Stimulated activated CD8-positive, alpha-beta memory T cell treated with anti-CD3 and anti-CD28 coated beads, Interleukin-4, amount 100 ng/mL, for 1 hour (primary cell): ENCODE measurements around the gene ARHGAP9.
A peak's percentile ranks its signal among the peaks of the same experiment; 100 is the strongest.

Experiments used
- DNase-seq, 2 donors: peaks; one replicate each; pipeline ENCODE4 v3.0.0-alpha.2; 2020; ENCODE audit warnings: low read depth in 2 of 2, low spot score in 1 of 2

ARHGAP9 gene

GRCh38 chr12:57479376-57480115 lies at the start of gene ARHGAP9:
Gene ARHGAP9 (minus strand): TSS chr12:57479866. CDS start chr12:57479406, 460 bp downstream.
- peak in 1 of 2 donors; percentile 43 for DNase-seq

DNA sequence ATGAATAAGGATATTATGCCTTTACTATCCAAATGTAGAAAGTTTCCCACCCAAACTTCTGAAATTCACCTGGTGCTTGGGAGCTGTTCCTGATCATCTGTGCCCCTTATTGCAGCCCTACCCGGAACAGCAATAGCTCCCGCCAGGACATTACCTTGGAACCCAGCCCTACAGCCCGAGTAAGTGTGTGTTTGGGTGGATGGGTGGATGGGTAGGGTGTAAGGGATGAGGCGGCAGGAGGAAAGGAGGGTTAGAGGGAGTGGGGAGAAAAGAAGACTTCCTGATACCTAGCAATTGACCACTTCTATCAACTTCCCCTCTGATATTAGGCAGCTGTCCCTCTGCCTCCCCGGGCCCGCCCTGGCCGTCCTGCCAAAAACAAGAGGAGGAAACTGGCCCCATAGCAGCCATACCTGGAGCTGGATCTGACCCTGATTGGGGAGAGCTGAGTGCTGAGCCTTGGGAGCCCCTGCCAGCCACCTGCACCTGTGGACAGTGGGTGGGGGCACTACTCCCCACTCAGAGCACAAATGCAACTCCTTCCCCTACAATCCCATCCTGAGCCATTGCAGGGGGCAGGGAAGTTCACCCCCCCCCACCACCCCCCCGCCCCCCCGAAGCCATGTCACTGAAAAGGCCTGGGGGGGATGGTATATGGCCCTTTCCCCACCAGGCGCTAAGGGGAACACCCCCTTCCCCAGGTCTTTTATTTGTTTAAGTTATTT lies 49.3 kb upstream of the ARHGAP9 start:
- no peak for DNase-seq

- no peak for DNase-seq
These were observed 48.5 kb upstream of the ARHGAP9 start for GRCh38 chr12:57528176-57528575.

- DNase-seq: no peak
These were observed 47.5 kb upstream of the ARHGAP9 start for GRCh38 chr12:57527184-57527583.

DNA sequence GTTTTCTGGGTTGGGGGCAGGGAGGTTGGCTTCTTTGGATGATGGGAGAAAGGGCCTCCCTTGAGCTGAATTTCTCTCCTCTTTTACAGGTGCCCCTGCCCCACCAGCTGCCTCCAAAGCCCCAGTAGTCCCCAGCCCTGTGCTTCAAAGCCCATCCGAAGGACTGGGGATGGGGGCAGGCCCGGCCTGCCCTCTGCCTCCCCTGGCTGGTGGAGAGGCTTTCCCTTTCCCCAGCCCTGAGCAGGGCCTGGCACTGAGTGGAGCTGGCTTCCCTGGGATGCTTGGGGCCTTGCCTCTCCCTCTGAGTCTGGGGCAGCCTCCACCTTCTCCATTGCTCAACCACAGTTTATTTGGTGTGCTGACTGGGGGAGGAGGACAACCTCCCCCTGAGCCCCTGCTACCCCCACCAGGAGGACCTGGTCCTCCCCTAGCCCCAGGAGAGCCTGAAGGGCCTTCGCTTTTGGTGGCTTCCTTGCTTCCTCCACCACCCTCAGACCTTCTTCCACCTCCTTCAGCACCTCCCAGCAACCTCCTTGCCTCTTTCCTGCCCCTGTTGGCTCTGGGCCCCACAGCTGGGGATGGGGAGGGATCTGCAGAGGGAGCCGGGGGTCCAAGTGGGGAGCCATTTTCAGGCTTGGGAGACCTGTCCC lies 46.9 kb upstream of the ARHGAP9 start:
- no peak for DNase-seq

DNA sequence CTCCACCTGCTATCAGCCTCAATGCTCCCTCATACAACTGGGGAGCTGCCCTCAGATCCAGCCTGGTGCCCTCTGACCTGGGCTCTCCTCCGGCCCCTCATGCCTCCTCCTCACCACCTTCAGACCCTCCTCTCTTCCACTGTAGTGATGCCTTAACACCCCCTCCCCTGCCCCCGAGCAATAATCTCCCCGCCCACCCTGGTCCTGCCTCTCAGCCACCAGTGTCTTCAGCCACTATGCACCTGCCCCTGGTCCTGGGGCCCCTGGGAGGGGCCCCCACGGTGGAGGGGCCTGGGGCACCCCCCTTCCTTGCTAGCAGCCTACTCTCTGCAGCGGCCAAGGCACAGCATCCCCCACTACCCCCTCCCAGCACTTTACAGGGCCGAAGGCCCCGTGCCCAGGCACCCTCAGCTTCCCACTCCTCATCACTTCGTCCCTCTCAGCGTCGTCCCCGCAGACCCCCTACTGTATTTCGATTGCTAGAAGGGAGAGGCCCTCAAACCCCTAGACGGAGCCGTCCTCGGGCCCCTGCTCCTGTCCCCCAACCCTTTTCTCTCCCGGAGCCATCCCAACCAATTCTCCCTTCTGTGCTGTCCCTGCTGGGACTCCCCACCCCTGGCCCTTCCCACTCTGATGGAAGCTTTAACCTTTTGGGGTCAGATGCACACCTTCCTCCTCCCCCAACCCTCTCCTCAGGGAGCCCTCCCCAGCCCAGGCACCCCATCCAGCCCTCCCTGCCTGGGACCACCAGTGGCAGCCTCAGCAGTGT lies 46.1 kb upstream of the ARHGAP9 start:
- DNase-seq: no peak

- DNase-seq: no peak
These were observed 45.3 kb upstream of the ARHGAP9 start for GRCh38 chr12:57524814-57525614.

GRCh38 chr12:57523706-57524614 lies 44.3 kb upstream of the ARHGAP9 start:
- no peak for DNase-seq

DNA sequence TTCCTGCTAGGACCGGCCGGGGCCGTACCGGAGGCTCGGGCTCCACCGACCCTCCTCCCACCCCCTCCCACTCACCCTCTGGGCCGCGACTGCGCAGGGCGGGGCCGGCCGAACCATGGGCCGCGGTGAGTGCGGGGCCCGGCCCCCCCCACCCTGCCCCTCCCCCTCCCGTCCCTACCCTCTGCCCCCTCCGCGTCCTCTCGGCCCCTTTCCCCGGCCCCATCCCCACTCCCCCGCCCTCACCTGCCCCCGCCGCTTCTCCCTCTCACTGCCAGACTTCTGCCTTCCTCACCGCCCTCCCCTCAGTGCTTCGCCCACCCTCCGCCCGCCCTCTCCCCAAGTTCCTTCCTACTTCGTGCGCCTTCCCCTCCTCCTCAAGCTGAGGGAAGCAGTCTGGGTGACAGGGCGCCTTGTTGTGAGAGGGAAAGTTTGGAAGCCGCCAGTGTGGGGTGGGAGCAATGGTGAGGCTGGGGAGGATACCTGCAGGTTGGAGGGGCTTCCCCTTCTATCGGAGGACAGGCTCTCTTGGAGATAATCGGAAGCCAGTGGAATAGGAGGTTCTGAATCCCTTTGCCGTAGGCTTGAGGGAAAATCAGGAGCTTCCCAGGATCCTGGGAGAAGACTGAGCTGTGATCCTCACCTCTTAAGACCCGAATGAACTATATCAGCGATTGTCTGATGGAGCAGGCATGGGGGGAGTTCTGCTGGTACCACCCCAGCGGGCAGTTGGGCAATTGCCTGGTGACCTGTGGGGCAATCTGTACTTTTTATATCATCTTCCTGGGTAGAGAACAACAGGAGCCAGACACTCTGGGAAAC lies 43.4 kb upstream of the ARHGAP9 start:
- DNase-seq: no peak

GRCh38 chr12:57522011-57522886 lies 42.6 kb upstream of the ARHGAP9 start, which contains the start of gene MBD6:
Gene MBD6 (plus strand): TSS chr12:57522824. CDS start chr12:57524304, 1,480 bp downstream.
- peak; percentile 69 to 75 for DNase-seq

DNA sequence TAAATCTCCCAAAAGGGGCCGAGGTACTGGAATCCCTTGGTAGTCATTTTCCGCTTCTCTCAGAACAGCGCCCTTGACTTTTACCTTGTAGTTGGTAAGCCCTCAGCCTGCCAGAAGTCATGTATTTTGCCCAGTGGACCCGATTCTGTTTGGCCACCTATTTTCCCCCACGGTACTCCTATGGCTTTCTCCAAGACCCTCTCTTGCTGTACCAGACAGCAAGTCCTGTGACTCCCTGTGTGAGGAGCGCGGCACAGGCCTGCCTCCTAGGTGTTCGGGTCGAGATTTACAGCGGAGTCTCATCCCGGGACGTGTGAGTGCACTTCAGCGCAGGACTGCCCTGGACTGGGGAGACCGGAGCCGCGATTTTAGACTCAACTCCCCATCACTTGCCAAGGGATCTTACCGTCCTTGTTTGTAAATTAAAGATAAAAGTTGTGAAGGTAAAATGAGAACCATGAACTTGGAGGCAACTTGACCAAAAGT lies 41.9 kb upstream of the ARHGAP9 start:
- DNase-seq: no peak

DNA sequence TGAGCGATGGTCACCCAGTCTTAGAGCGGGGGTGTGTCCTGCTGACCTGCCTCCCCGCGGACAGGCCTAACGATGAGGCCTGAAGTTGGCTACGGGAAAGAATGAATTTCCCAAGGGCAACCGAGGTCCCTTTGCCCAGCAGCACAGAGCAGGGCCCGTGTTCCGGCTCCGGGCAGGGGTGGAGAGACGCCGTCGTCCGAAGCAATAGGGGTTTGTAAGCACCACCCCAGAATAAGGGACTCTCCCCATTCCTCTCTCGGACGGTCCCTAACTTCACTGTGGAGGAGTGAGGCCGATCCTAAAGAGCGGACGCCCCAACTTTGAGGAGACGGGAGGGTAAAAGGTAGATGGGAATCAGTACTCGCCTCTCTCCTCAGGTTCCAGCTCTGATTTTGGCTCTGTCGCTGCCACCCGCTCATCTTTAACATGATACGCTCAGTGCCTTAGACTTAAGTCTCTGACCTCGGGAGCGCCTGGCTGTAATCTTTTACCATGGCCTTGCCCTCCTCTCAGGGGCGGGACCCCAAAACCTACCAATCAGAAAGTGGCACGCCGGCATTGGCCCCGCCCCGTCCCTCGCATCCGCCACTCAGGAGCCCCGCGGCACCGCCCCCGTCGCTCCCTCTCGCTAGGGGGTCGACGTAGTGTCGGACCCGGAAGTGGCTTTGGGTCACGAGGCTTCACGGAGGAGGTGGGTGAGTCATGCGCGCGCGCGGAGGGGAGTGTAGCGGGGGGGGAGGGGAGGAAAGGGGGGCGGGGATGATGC lies 40.6 kb upstream of the ARHGAP9 start, which contains the start of gene DDIT3:
DDIT3 (minus strand) TSS at position 462 of the 766 bp plus-strand sequence. CDS start 3,108 bp downstream, outside the sequence.
- DNase-seq: peak; percentile 99

DNA sequence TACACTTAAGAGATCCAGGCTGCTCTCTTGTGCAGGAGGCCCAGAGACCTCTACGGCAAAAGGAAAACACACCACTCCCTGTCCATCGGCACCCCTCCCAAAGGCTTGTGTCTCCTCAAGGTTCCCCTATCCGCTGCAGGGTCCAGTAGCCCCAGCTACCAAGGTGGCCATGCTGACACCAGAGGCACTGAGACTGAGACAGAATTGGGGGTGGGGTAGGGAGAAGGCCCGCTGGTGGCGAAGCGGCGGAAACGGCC lies 40.1 kb upstream of the ARHGAP9 start:
- DNase-seq: no peak

GRCh38 chr12:57518920-57519795 lies 39.5 kb upstream of the ARHGAP9 start:
- no peak for DNase-seq

DNA sequence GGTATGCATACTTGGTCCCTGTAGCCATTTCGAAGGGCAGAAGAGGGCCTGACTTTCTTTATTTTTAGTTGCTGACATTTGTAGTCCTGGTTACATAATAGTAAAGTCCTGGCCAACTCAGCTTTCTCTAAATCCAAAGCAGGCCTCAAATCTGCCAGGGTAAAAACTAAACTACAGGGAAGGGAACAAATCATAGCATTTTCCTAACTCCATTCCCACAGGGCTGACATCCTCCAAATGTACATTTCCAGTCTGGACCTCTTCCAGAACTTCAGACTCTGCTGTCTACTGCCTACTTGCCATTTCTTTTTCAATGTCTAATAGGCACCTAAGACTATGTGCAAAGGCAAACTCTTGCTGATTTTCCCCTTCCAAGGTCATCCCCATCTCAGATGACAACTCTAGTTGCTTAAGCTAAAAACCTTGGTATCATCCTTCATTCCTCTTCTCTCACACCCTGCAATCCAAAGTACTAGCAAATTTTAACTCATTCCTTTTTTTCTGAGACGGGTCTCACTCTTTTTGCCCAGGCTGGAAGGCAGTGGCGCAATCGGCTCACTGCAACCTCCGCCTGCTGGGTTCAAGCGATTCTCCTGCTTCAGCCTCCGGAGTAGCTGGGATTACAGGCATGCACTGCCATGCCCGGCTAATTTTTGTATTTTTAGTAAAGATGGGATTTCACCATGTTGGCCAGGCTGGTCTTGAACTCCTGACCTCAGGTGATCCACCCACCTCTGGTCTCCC lies 38.7 kb upstream of the ARHGAP9 start:
- DNase-seq: no peak
